Natural killer cell (primary cell): ENCODE measurements around the gene SH3D19. TPM values are rescaled to one million over a fixed set of nuclear protein-coding genes. Genes with fewer than 3 reads are reported as not detected.
"Not testable (repeated sequence)": the region's sequence is repeated elsewhere in the genome, so short reads cannot be mapped to it uniquely, and the experiment has no call there.

Source experiments
- ATAC-seq, 3 donors: fragments of 150-1000 bp in 2 of 3; fragments of 200-7000 bp in 1 of 3; cut with Tn5 transposase; 1 replicate in 1 of 3; 2 replicates in 2 of 3; pipeline ENCODE4 v1.10.0; 2021; ENCODE audit warnings: mild to moderate bottlenecking in 2 of 3, moderate library complexity in 2 of 3
- DNase-seq, 2 donors: peaks; one replicate each; pipeline versions ENCODE4 v3.0.0 to v3.0.0-alpha.2; 2013 to 2021; ENCODE audit warnings: mixed read lengths in 1 of 2
- H3K27ac ChIP-seq: one replicate; pipeline ENCODE4 v1.5.1; 2013; ENCODE audit warnings: mild to moderate bottlenecking, low read length
- H3K27me3 ChIP-seq: one replicate; pipeline ENCODE4 v1.6.1; 2013; ENCODE audit warnings: low read length; ENCODE audit not compliant: control insufficient read depth, insufficient read depth
- H3K36me3 ChIP-seq: one replicate; pipeline ENCODE4 v1.6.1; 2013; ENCODE audit warnings: low read length; ENCODE audit not compliant: control insufficient read depth, insufficient read depth
- H3K4me1 ChIP-seq: one replicate; pipeline ENCODE4 v1.6.1; 2013; ENCODE audit warnings: low read length; ENCODE audit not compliant: control insufficient read depth, insufficient read depth
- H3K4me3 ChIP-seq: one replicate; pipeline ENCODE4 v1.5.1; 2013; ENCODE audit warnings: low read length
- H3K9me3 ChIP-seq: one replicate; pipeline ENCODE4 v1.6.1; 2013; ENCODE audit warnings: low read length; ENCODE audit not compliant: control insufficient read depth, insufficient read depth
- H3K27ac Mint-ChIP-seq, 2 donors: one replicate each; pipeline ENCODE4 v1.8.0; 2022; ENCODE audit warnings: mild to moderate bottlenecking in 2 of 2, mixed read lengths in 2 of 2, moderate library complexity in 1 of 2
- H3K27me3 Mint-ChIP-seq, 2 donors: one replicate each; pipeline ENCODE4 v1.8.0; 2022; ENCODE audit warnings: low read depth in 2 of 2, mixed read lengths in 2 of 2
- H3K36me3 Mint-ChIP-seq: one replicate; pipeline ENCODE4 v1.8.0; 2022; ENCODE audit warnings: mixed read lengths
- H3K4me1 Mint-ChIP-seq, 2 donors: one replicate each; pipeline ENCODE4 v1.8.0; 2022; ENCODE audit warnings: mixed read lengths in 2 of 2
- H3K4me3 Mint-ChIP-seq: one replicate; pipeline ENCODE4 v1.8.0; 2022; ENCODE audit warnings: mild to moderate bottlenecking, moderate library complexity, mixed read lengths
- H3K9me3 Mint-ChIP-seq, 2 donors: one replicate each; pipeline ENCODE4 v1.8.0; 2022; ENCODE audit warnings: mixed read lengths in 2 of 2
- CTCF ChIP-seq: fragments of 200-600 bp; IDR thresholded peaks from one replicate; pipeline ENCODE4 v1.8.0; 2022; ENCODE audit warnings: antibody characterized with exemption
- WGBS: methylation state at CpG from one replicate; pipeline ENCODE4 v1.1.7; 2013; ENCODE audit warnings: missing lambda C conversion rate; ENCODE audit not compliant: insufficient coverage; 5-methylcytosine and 5-hydroxymethylcytosine counted together
- intact Hi-C: fragments of 100-400 bp; cut with micrococcal nuclease; formaldehyde crosslinking; loops from one replicate; pipeline ENCODE4 v1.14.2; 2022
- total RNA-seq, 4 donors: library from RNA; stranded (reverse); fragments of 120-200 nt in 1 of 4; gene quantifications; one replicate each; pipeline versions ENCODE4 v1.2.3 to v1.2.4, GENCODE V29; 2013 to 2022

The SH3D19 gene
- total RNA-seq, 3 donors from 2014 or later (not counting 1 experiment from before 2014, with no cell fraction given): 0.13 TPM; not detected in 2

- no peak within 1 kb of the TSS for H3K27ac Mint-ChIP-seq
- intact Hi-C loops: no loop called here
- no peaks in the 10 kb centered on the region for H3K4me1 Mint-ChIP-seq
- Histone ChIP-seq H3K4me1 (no peaks in the 10 kb centered on the region), H3K4me3 (no peak within 1 kb of the TSS), H3K27ac (no peak within 1 kb of the TSS), H3K27me3 (no peaks in the 10 kb centered on the region), H3K9me3 (no peaks in the 10 kb centered on the region), H3K36me3 (no peaks in the 10 kb centered on the region)
- whole genome bisulfite sequencing: 70% methylated on average over 5 of the region's 7 CpGs
- H3K36me3 Mint-ChIP-seq: no peaks in the 10 kb centered on the region
- ATAC-seq (peak in 1 of 3 donors; percentile 35), DNase-seq (peak in 1 of 2 donors; percentile 42)
- TF ChIP-seq CTCF: no peak
- H3K9me3 Mint-ChIP-seq: no peaks in the 10 kb centered on the region
- no peaks in the 10 kb centered on the region for H3K27me3 Mint-ChIP-seq
- H3K4me3 Mint-ChIP-seq: no peak within 1 kb of the TSS
Observed at GRCh38 chr4:151276787-151277562, 48.4 kb downstream of the SH3D19 start, which contains the start of gene PRSS48. TSS of gene PRSS48 (plus strand) at chr4:151277161. CDS start at chr4:151277173, 12 bp downstream.

GRCh38 chr4:151268905-151269304 is 56.5 kb downstream of the SH3D19 start:
- H3K27me3 ChIP-seq, H3K9me3 Mint-ChIP-seq, ATAC-seq, H3K27me3 Mint-ChIP-seq, H3K4me1 ChIP-seq, H3K4me3 Mint-ChIP-seq, H3K36me3 ChIP-seq, H3K4me1 Mint-ChIP-seq, H3K27ac ChIP-seq, H3K27ac Mint-ChIP-seq, intact Hi-C loops, DNase-seq, H3K4me3 ChIP-seq, H3K9me3 ChIP-seq, H3K36me3 Mint-ChIP-seq: not testable (repeated sequence)

- intact Hi-C loops: no loop called here
- ATAC-seq (no peak), DNase-seq (no peak)
- no peak overlapping the region for H3K4me3 Mint-ChIP-seq
- WGBS: 87% methylated on average over 5 of the region's 7 CpGs
- no peak for TF ChIP-seq CTCF
- H3K27ac ChIP-seq: no peak overlapping the region
- peaks cover 0 to 2% of the 10 kb centered on the region in 2 donors for H3K27me3 Mint-ChIP-seq
- no peaks in the 10 kb centered on the region for H3K9me3 Mint-ChIP-seq
- H3K4me1 ChIP-seq: no peaks in the 10 kb centered on the region
- no peak overlapping the region for H3K4me3 ChIP-seq
- H3K4me1 Mint-ChIP-seq: no peaks in the 10 kb centered on the region
- no peaks in the 10 kb centered on the region for H3K36me3 ChIP-seq
- no peaks in the 10 kb centered on the region for H3K27me3 ChIP-seq
- H3K9me3 ChIP-seq: no peaks in the 10 kb centered on the region
- no peaks in the 10 kb centered on the region for H3K36me3 Mint-ChIP-seq
- no peak overlapping the region for H3K27ac Mint-ChIP-seq
Observed at GRCh38 chr4:151267822-151268535, 57.4 kb downstream of the SH3D19 start.

- intact Hi-C loops: no loop called here
- Mint-ChIP-seq H3K4me3 (no peak overlapping the region), H3K27ac (no peak overlapping the region), H3K27me3 (peaks cover 0 to 2% of the 10 kb centered on the region in 2 donors), H3K4me1 (no peaks in the 10 kb centered on the region), H3K36me3 (no peaks in the 10 kb centered on the region), H3K9me3 (no peaks in the 10 kb centered on the region)
- H3K4me1 ChIP-seq: no peaks in the 10 kb centered on the region
- 44% methylated on average over 1 of the region's 4 CpGs for WGBS
- TF ChIP-seq CTCF: no peak
- H3K27me3 ChIP-seq: no peaks in the 10 kb centered on the region
- no peaks in the 10 kb centered on the region for H3K36me3 ChIP-seq
- DNase-seq (no peak), ATAC-seq (no peak)
- no peak overlapping the region for H3K4me3 ChIP-seq
- no peak overlapping the region for H3K27ac ChIP-seq
- no peaks in the 10 kb centered on the region for H3K9me3 ChIP-seq
Observed at GRCh38 chr4:151267104-151267503, 58.3 kb downstream of the SH3D19 start.
